Ishikawa (cell line): ENCODE data around the gene TIGD1.

Experiments
- CEBPB ChIP-seq: IDR thresholded peaks from 2 replicates; pipeline ENCODE4 v1.6.1; 2012
- MAX ChIP-seq: IDR thresholded peaks from 2 replicates; pipeline ENCODE4 v1.6.1; 2012
- RAD21 ChIP-seq: IDR thresholded peaks from 2 replicates; pipeline ENCODE4 v1.6.1; 2012; ENCODE audit warnings: low read depth
- TAF1 ChIP-seq: IDR thresholded peaks from 2 replicates; pipeline ENCODE4 v1.6.1; 2012; ENCODE audit warnings: low read depth, mild to moderate bottlenecking
- YY1 ChIP-seq: IDR thresholded peaks from 2 replicates; pipeline ENCODE4 v1.6.1; 2012; ENCODE audit warnings: low read depth
- ZBTB7A ChIP-seq: IDR thresholded peaks from 2 replicates; pipeline ENCODE4 v1.6.1; 2012; ENCODE audit warnings: low read depth

DNA sequence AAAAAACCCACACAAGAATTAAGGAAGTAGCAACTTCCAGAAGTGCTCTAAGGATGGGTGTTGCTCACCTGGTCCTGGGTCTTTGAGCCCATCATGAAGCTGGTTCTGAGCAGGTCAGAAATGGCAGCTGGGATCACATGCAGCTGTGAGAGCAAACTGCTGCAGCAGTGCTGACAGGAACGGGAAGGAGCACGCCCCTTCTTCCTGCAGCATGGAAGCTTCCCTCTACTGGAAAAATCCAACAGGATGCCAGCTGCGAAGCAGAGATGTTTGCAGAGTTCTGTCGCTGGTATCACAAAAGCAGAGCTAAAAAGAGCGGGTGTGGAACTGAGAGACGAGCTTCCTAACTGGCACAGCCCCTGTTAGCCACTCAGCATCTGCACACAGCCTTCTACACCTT lies 33.9 kb upstream of the TIGD1 start:
- no peak for TF ChIP-seq YY1
- no peak for TF ChIP-seq MAX
- no peak for TF ChIP-seq CEBPB
- no peak for TF ChIP-seq RAD21
- no peak for TF ChIP-seq TAF1
- no peak for TF ChIP-seq ZBTB7A
